Activated CD8-positive, alpha-beta memory T cell treated with anti-CD3 and anti-CD28 coated beads, Interleukin-2, amount 10 ng/mL, durations not matched to agents 7 days and 5 days (primary cell): ENCODE measurements around the gene TPPP2. TPM values are rescaled to one million over a fixed set of nuclear protein-coding genes. Genes with fewer than 3 reads are reported as not detected.

ENCODE experiments used
- ATAC-seq: fragments of 150-1000 bp; cut with Tn5 transposase; one replicate; pipeline ENCODE4 v1.10.0; 2021; ENCODE audit warnings: moderate library complexity
- CTCF ChIA-PET: fragments of 350-600 bp; sonication (Branson Sonifier 250); formaldehyde crosslinking; loops from one replicate; lab custom pipeline; 2021; ENCODE audit warnings: antibody characterized with exemption; lab: Charles Lee
- DNase-seq: peaks from one replicate; pipeline ENCODE4 v3.0.0-alpha.2; 2020
- H3K27ac Mint-ChIP-seq: one replicate; pipeline ENCODE4 v1.8.0; 2021; ENCODE audit warnings: mild to moderate bottlenecking, mixed read lengths
- H3K27me3 Mint-ChIP-seq: one replicate; pipeline ENCODE4 v1.8.0; 2021; ENCODE audit warnings: mixed read lengths
- H3K36me3 Mint-ChIP-seq: one replicate; pipeline ENCODE4 v1.8.0; 2021; ENCODE audit warnings: mild to moderate bottlenecking, mixed read lengths
- H3K4me1 Mint-ChIP-seq: one replicate; pipeline ENCODE4 v1.8.0; 2021; ENCODE audit warnings: mixed read lengths
- H3K4me3 Mint-ChIP-seq: one replicate; pipeline ENCODE4 v1.8.0; 2021; ENCODE audit warnings: mild to moderate bottlenecking, moderate library complexity, mixed read lengths
- H3K9me3 Mint-ChIP-seq: one replicate; pipeline ENCODE4 v1.8.0; 2022; ENCODE audit warnings: low read depth, mixed read lengths
- total RNA-seq, 2 experiments: library from RNA; stranded (reverse); gene quantifications; one replicate each; pipeline ENCODE4 v1.2.3, GENCODE V29; 2021

TPPP2 gene
- total RNA-seq, 2 experiments from 2014 or later: not detected

DNA sequence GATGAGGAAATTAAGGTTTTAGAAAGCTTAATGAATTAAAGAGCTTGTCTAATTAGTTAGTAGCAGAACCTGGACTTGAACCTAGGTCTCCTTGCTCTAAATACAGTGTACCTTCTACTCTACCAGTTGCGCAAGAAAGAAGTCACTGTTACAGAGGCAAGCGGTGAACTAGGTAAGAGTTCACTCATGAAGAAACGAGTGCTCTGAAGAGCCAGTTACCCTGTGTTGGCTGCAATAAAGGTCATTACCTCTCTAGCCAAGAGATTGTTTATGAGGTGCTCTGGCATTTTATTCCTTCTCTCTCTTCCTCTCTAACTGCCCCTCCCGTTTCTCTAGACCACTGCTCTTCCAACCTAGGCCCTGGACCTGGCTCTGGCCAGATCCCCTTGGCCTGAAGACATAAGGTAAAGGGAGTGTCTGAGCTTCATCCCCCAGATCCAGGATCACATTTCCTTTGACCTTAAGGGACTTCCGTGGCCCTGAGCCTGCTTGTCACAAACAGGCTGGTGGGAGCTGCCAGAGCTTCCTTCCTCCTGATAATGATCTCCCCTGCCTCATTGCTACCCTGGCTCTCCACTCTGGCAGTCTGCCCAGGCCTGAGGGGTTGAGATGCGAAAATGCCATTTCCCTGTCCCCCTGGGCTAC, 14.1 kb downstream of the TPPP2 start:
- Mint-ChIP-seq H3K36me3 (no peaks in the 10 kb centered on the region), H3K4me3 (no peak overlapping the region), H3K27ac (no peak overlapping the region), H3K27me3 (peaks cover 36% of the 10 kb centered on the region), H3K9me3 (no peaks in the 10 kb centered on the region), H3K4me1 (no peaks in the 10 kb centered on the region)
- CTCF ChIA-PET: interaction anchor here (1.3 to 1.9 kb wide), 5 partner anchors 18 to 73 kb away, joined by 3 to 6 read pairs (median 5); no protein-coding TSS in a partner anchor
- DNase-seq (no peak), ATAC-seq (no peak)

DNA sequence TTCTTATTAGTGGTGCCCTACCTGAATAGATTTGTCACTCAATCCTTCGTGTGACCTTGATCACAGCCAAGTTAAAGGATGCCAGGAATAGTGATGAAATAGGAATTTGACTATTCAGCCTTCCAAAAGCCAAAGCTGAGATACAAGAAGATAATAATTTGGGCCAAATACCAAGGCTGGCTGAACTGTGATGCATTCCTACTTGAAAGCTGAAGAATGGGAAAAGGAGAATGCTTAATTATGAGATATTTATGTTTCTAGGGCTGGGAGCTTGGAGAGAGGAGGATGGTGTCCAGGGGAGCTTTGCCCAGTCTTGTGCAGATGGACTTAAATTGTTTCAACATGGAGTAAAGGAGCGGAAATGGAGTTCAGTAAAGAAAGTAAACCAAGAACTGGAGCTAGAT, 17.4 kb downstream of the TPPP2 start:
- no peak overlapping the region for H3K27ac Mint-ChIP-seq

DNA sequence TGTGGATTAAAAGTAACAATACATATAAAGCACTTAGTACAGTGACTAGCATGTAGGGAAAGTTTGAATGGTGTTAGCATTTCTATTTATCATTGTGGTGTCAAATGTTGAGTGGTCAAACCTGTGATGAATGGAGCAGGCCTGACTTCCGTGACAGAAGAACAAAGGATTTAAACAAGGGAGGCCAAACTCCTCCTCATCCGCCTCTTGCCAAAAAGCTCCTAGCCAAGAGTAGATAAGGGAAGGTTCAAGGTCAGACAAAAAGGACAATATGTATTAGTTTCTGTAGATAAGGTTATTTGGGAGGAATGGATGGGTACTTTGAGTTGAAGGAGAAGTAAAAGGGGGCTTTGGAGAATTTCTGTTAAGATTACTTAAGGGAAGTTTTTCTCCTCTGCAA, 18.6 kb downstream of the TPPP2 start:
- CTCF ChIA-PET: interaction anchor here (1.1 to 4.3 kb wide), 5 partner anchors 8 to 56 kb away, joined by 3 to 21 read pairs (median 6); no protein-coding TSS in a partner anchor
- no peak overlapping the region for H3K27ac Mint-ChIP-seq
- no peaks in the 10 kb centered on the region for H3K36me3 Mint-ChIP-seq
- peaks cover 29% of the 10 kb centered on the region for H3K27me3 Mint-ChIP-seq
- DNase-seq (no peak), ATAC-seq (no peak)
- no peak overlapping the region for H3K4me3 Mint-ChIP-seq
- peaks cover 2% of the 10 kb centered on the region for H3K4me1 Mint-ChIP-seq
- H3K9me3 Mint-ChIP-seq: no peaks in the 10 kb centered on the region

More for the DNA sequence above, 17.4 kb downstream of the TPPP2 start:
- peaks cover 36% of the 10 kb centered on the region for H3K27me3 Mint-ChIP-seq
- CTCF ChIA-PET: interaction anchor here (1.1 to 4.3 kb wide), 7 partner anchors 9 to 76 kb away, joined by 3 to 21 read pairs (median 6); no protein-coding TSS in a partner anchor
- DNase-seq (no peak), ATAC-seq (no peak)
- H3K4me1 Mint-ChIP-seq: peaks cover 2% of the 10 kb centered on the region
- H3K4me3 Mint-ChIP-seq: no peak overlapping the region
- H3K9me3 Mint-ChIP-seq: no peaks in the 10 kb centered on the region
- no peaks in the 10 kb centered on the region for H3K36me3 Mint-ChIP-seq

DNA sequence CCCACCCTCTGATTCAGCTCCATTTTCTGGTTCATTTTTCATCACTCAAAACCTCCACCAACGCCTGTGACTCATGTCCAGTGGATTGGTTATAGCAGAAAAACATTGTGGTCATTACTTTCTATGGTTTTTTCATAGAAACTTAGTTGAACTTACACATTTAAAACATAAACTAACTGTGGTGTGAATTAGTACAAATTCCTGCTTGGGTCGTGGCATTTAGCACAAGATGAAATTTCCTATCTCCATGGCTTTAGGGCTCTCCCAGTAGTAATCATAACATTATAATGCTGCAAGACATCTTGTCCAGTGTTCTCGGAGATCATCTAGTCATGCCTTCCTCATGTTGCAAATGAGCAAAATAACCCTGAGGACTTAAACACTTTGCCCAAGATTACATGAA, 19.3 kb downstream of the TPPP2 start:
- Mint-ChIP-seq H3K27me3 (peaks cover 29% of the 10 kb centered on the region), H3K36me3 (no peaks in the 10 kb centered on the region), H3K27ac (no peak overlapping the region), H3K4me1 (peaks cover 7% of the 10 kb centered on the region), H3K9me3 (no peaks in the 10 kb centered on the region), H3K4me3 (no peak overlapping the region)
- ATAC-seq (no peak), DNase-seq (no peak)
- CTCF ChIA-PET: interaction anchor here (4.3 kb wide), 1 partner anchor 19 kb away, joined by 16 read pairs; no protein-coding TSS in a partner anchor

DNA sequence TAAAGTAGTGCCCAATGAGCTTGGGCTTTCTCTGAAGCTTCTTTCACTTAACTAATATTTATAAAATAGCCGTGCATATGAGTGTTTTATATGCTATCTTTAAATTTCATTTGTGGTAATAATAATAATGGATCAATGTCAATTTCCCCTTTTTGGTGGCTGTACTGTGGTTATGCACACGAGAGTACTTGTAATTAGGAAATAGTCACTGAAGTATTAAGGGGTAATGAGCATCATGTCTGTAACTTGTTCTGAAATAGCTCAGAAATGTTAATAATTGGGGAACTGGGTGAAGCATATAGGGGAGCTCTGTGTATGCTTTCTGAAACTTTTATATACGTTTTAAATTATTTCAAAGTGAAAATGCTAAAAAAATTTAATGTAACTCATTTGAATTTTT, 20.6 kb downstream of the TPPP2 start:
- H3K27ac Mint-ChIP-seq: no peak overlapping the region
- CTCF ChIA-PET: interaction anchor here (1.4 to 1.7 kb wide), 2 partner anchors 36 to 42 kb away, joined by 3 to 4 read pairs; no protein-coding TSS in a partner anchor
- H3K9me3 Mint-ChIP-seq: no peaks in the 10 kb centered on the region
- no peak for DNase-seq
- peaks cover 7% of the 10 kb centered on the region for H3K4me1 Mint-ChIP-seq
- no peak for ATAC-seq
- no peaks in the 10 kb centered on the region for H3K36me3 Mint-ChIP-seq
- no peak overlapping the region for H3K4me3 Mint-ChIP-seq
- H3K27me3 Mint-ChIP-seq: peaks cover 17% of the 10 kb centered on the region

DNA sequence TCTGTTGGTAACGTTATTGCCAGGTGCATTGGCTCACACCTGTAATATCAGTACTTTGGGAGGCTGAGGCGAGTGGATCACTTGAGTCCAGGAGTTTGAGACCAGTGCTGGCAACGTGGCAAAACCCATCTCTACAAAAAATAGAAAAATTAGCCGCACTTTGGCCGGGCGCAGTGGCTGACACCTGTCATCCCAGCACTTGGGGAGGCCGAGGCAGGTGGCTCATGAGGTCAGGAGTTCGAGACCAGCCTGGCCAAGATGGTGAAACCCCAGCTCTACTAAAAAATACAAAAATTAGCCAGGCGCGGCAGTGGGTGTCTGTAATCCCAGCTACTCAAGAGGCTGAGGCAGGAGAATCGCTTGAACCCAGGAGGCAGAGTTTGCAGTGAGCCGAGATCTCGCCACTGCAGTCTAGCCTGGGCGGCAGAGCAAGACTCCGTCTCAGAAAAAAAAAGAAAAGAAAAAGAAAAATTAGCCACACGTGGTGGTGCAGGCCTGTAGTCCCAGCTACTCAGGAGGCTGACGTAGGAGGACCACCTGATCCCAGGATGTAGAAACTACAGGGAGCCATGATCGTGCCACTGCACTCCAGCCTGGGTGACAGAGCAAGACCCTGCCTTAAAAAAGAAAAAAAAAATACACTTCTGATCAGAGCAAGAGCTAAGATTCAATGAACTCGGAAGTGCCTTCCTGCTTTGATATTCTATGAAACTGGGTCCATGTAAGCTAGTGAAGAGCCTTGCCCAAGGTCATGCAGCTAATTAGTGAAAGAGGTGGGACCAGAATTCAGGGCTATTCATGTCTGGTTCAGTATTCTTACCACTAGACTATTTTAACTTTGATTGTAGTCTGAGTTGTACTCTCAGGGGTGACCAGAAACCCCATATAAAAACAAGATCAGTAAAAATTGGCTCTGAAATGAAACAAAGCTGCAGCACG, 23.4 kb downstream of the TPPP2 start:
- Mint-ChIP-seq H3K27me3 (peaks cover 5% of the 10 kb centered on the region), H3K4me3 (no peak overlapping the region), H3K9me3 (no peaks in the 10 kb centered on the region), H3K27ac (no peak overlapping the region), H3K36me3 (no peaks in the 10 kb centered on the region), H3K4me1 (peaks cover 12% of the 10 kb centered on the region)
- CTCF ChIA-PET: interaction anchor here (0.8 to 1.5 kb wide), 3 partner anchors 15 to 50 kb away, joined by 3 to 5 read pairs (median 4); no protein-coding TSS in a partner anchor
- ATAC-seq (no peak), DNase-seq (no peak)

DNA sequence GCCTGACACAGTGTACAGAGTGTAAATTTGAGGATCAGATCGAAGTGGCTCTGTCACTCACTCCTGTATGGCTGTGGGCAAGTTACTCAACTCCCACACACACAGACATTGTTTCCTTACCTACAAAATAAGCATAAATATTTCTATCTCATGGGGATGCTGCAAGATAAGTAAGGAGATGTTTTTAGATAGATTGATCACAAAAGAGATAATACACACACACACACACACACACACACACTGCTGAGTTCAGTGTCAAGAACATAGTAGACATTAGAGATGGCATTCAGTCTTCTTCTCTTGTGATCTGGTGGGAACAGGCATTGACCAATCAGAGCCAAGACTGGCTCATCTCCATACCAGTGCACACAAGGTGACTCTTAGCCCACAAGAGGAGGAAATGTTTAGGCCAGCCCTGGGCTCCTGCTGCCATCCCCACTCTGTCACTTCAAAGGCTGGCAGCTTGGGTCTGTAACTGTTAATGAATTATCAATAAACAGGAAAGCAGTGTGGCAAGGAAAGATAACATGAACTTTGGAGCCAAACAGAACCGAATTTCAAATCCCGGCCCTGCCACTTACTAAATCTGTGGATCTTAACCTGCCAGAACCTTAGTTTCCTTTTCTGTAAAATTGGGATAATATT, 24.2 kb downstream of the TPPP2 start:
- Mint-ChIP-seq H3K4me3 (no peak overlapping the region), H3K9me3 (no peaks in the 10 kb centered on the region), H3K36me3 (no peaks in the 10 kb centered on the region), H3K27me3 (peaks cover 3% of the 10 kb centered on the region), H3K4me1 (peaks cover 12% of the 10 kb centered on the region), H3K27ac (no peak overlapping the region)
- DNase-seq (no peak), ATAC-seq (no peak)
- CTCF ChIA-PET: interaction anchor here (0.8 to 1.5 kb wide), 3 partner anchors 14 to 50 kb away, joined by 3 to 5 read pairs (median 4); no protein-coding TSS in a partner anchor

DNA sequence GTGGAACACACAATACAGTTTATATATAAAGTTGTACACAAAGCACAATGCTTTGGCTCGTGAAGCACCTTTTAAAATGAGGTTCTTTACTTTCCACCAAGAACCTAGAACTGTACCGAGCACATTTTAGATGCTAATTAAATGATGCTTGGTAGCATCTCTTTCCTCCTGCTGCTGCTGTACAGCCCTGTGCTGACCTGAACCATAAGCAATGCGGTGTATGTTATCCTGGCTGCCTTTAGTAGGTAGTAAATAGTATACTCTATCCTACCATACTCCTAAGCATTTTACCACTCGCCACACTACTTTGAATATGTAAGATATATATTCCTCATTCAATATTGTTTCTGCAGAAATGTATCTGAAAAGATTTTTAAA, 24.7 kb downstream of the TPPP2 start:
- Mint-ChIP-seq H3K4me3 (no peak overlapping the region), H3K27me3 (peaks cover 4% of the 10 kb centered on the region), H3K4me1 (peaks cover 10% of the 10 kb centered on the region), H3K27ac (no peak overlapping the region), H3K9me3 (no peaks in the 10 kb centered on the region), H3K36me3 (no peaks in the 10 kb centered on the region)
- ATAC-seq: no peak
- DNase-seq: no peak
- CTCF ChIA-PET: no interaction called here

DNA sequence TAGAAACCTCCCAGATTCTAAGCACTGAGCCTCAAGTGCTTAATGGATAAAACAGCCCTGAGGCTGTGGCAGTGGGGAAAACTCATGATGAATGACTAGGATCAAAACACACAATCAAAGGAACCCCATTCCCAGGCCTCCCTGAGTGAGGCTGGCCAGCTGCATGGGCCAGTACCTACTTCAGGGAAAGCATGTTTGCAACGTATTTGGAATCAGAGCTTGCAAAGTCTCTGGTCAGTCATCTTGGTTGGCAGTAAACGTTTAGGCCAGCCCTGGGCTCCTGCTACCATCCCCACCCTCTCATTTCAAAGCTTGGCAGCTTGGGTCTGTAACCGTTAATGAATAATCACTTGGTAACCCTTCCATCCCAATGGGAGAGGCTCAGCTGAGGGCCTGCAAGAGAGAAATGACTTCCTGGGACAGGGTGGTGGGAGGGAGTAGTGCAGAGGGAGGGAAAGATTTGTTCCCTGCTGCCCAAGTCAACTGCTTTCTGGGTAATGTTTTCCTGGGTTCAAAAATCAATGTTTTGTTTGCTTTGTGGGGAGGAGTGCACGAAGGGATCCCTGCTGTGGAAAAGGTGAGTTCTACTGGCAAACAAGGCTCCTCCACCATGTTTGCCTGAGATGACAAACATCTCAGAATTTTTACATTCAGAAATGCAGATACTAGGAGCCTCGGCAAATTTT, 25.6 kb downstream of the TPPP2 start:
- CTCF ChIA-PET: interaction anchor here (1.0 to 1.2 kb wide), 2 partner anchors 8 to 41 kb away, joined by 4 to 6 read pairs; no protein-coding TSS in a partner anchor
- H3K27ac Mint-ChIP-seq: no peak overlapping the region
- no peak for ATAC-seq
- DNase-seq: no peak
- H3K4me3 Mint-ChIP-seq: no peak overlapping the region
- no peaks in the 10 kb centered on the region for H3K36me3 Mint-ChIP-seq
- H3K27me3 Mint-ChIP-seq: peaks cover 9% of the 10 kb centered on the region
- H3K9me3 Mint-ChIP-seq: no peaks in the 10 kb centered on the region
- H3K4me1 Mint-ChIP-seq: peaks cover 10% of the 10 kb centered on the region

DNA sequence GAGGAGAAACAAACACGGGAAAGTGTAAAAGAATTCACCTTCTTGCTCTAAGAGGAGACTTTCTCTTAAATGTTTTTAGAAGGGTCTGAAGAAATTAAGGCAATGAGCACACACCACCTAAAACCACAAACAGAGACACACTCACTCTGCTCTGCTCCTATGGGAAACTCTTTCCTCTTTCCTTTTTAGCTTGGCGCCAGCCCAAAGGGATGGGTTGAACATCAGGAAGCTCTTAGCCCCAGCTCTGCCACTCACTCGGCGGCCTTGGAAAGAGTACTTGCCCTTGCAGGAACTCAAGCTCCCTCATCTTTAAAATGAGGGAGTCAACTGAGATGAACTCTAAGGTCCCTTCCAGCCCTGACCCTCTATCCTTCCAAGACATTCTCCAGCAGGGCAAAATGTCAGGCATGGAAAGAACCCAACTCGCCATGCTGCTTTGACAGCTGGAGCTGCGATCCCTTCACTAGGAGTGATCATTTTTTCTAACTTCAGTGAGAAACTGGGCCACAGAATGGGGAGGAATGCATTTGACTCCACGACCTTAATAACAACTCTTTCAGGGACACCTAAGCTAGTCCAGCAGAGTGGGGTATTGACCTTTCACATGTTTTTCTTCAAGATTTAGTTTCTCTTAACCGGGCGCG, 26.6 kb downstream of the TPPP2 start:
- ATAC-seq (no peak), DNase-seq (no peak)
- CTCF ChIA-PET: interaction anchor here (0.9 to 3.2 kb wide), 6 partner anchors 9 to 48 kb away, joined by 3 to 8 read pairs (median 5); no protein-coding TSS in a partner anchor
- Mint-ChIP-seq H3K9me3 (no peaks in the 10 kb centered on the region), H3K27me3 (peaks cover 18% of the 10 kb centered on the region), H3K36me3 (no peaks in the 10 kb centered on the region), H3K27ac (no peak overlapping the region), H3K4me1 (peaks cover 10% of the 10 kb centered on the region), H3K4me3 (no peak overlapping the region)

DNA sequence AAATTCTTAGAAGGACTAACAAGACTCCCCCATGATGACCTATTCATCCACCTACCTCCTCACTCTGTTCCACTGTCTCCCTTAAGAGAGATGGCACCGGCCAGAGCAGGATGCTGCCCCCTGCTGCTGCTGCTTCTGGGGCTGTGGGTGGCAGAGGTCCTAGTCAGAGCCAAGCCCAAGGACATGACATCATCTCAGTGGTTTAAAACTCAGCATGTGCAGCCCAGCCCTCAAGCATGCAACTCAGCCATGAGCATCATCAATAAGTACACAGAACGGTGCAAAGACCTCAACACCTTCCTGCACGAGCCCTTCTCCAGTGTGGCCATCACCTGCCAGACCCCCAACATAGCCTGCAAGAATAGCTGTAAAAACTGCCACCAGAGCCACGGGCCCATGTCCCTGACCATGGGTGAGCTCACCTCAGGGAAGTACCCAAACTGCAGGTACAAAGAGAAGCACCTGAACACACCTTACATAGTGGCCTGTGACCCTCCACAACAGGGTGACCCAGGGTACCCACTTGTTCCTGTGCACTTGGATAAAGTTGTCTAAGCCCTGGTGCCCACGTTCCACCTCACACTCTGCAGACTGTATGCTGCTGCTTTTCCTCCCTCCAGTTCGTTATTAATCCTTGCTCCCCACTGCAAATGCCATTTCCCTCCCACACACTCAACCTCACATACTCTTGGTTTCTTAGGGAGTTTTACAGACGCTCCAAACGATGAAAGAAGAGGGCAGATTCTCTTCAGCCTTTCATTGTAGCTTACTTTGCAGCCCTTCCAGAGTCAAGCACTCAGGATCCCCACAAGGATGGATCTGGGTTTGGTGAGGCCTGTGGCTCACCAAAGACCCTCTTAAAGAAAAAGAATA, 28.0 kb downstream of the TPPP2 start, which contains the start of gene RNASE8:
Gene RNASE8, plus strand, starts transcription at position 20 of the 873 bp plus-strand sequence. Its CDS starts 71 bp downstream, at position 91.
- CTCF ChIA-PET: interaction anchor here (1.7 to 3.2 kb wide), 3 partner anchors 34 to 47 kb away, joined by 6 to 8 read pairs (median 6); no protein-coding TSS in a partner anchor
- ATAC-seq: peak; percentile 39
- peaks cover 10% of the 10 kb centered on the region for H3K4me1 Mint-ChIP-seq

More for the DNA sequence above, 28.0 kb downstream of the TPPP2 start, which contains the start of gene RNASE8:
- no peak for DNase-seq
- Mint-ChIP-seq H3K27ac (no peak within 1 kb of the TSS), H3K27me3 (peaks cover 27% of the 10 kb centered on the region), H3K9me3 (no peaks in the 10 kb centered on the region), H3K36me3 (no peaks in the 10 kb centered on the region), H3K4me3 (no peak within 1 kb of the TSS)
